T-helper 1 cell treated with Interleukin-12 subunit alpha and Interleukin-12 subunit beta and Interleukin-4 antibody, amounts not matched to agents 30 ng/mL and 1 ng/mL, for 36 hours (primary cell): Measurements from ENCODE around the gene ALDH6A1. TPM values are rescaled to one million over a fixed set of nuclear protein-coding genes. Genes with fewer than 3 reads are reported as not detected.
"Not testable (repeated sequence)": the region's sequence is repeated elsewhere in the genome, so short reads cannot be mapped to it uniquely, and the experiment has no call there.

ENCODE experiments used
- intact Hi-C: fragments of 100-400 bp; cut with micrococcal nuclease; formaldehyde crosslinking; loops from one replicate; pipeline ENCODE4 v1.15.1; 2024
- total RNA-seq: library from RNA; stranded (reverse); gene quantifications from 2 replicates; pipeline ENCODE4 v1.2.3, GENCODE V29; 2022

ALDH6A1 gene
- 10.8 and 11.8 TPM in 2 replicates for total RNA-seq

GRCh38 chr14:74084277-74085046 lies at the start of gene ALDH6A1, which contains the start of gene LIN52:
ALDH6A1 (minus strand) TSS chr14:74084453; CDS start chr14:74084394, 59 bp downstream.
LIN52 (plus strand) TSS chr14:74084956; CDS start chr14:74084975, 19 bp downstream.
- intact Hi-C loops: loop anchor here (1.0 to 5.0 kb wide), 18 partner anchors 65 to 1576 kb away; partner anchors contain the start of genes ABCD4, AREL1, BBOF1 and COQ6

- intact Hi-C loops: no loop called here
Measured at GRCh38 chr14:74127634-74128033, 43.4 kb upstream of the ALDH6A1 start.

GRCh38 chr14:74126315-74127013 lies 42.2 kb upstream of the ALDH6A1 start:
- intact Hi-C loops: loop anchor here (1.0 kb wide), 1 partner anchor 31 kb away; no protein-coding TSS in a partner anchor

- intact Hi-C loops: not testable (repeated sequence)
Measured at GRCh38 chr14:74125487-74125886, 41.2 kb upstream of the ALDH6A1 start.

GRCh38 chr14:74111395-74112216 lies 27.4 kb upstream of the ALDH6A1 start:
- intact Hi-C loops: loop anchor here (1.0 kb wide), 3 partner anchors 106 to 146 kb away; no protein-coding TSS in a partner anchor

GRCh38 chr14:74109369-74109768 lies 25.1 kb upstream of the ALDH6A1 start:
- intact Hi-C loops: no loop called here

GRCh38 chr14:74105381-74105780 lies 21.1 kb upstream of the ALDH6A1 start:
- intact Hi-C loops: no loop called here

- intact Hi-C loops: loop anchor here (5.0 kb wide), 1 partner anchor 623 kb away; the partner anchor contains the start of genes AREL1 and FCF1
Measured at GRCh38 chr14:74089251-74090020, 5.2 kb upstream of the ALDH6A1 start.

- intact Hi-C loops: loop anchor here (2.0 to 5.0 kb wide), 5 partner anchors 441 to 1575 kb away; partner anchors contain the start of genes AREL1, DNAL1, EIF2B2 and ERG28
Measured at GRCh38 chr14:74085828-74086227, 1.6 kb upstream of the ALDH6A1 start.

GRCh38 chr14:74085047-74085637 lies 889 bp upstream of the ALDH6A1 start:
- intact Hi-C loops: loop anchor here (2.0 to 5.0 kb wide), 5 partner anchors 440 to 1576 kb away; partner anchors contain the start of genes AREL1, DNAL1, EIF2B2 and ERG28

- intact Hi-C loops: loop anchor here (1.0 to 2.0 kb wide), 17 partner anchors 65 to 1577 kb away; partner anchors contain the start of genes ABCD4, BBOF1, COQ6 and DNAL1
Measured at GRCh38 chr14:74083784-74084276, 423 bp downstream of the ALDH6A1 start.

- intact Hi-C loops: no loop called here
Measured at GRCh38 chr14:74083161-74083560, 1.1 kb downstream of the ALDH6A1 start.

- intact Hi-C loops: no loop called here
Measured at GRCh38 chr14:74081491-74081890, 2.8 kb downstream of the ALDH6A1 start.

GRCh38 chr14:74080820-74081460 lies 3.3 kb downstream of the ALDH6A1 start:
- intact Hi-C loops: no loop called here

GRCh38 chr14:74077401-74077800 lies 6.9 kb downstream of the ALDH6A1 start:
- intact Hi-C loops: no loop called here

GRCh38 chr14:74065746-74066575 lies 18.3 kb downstream of the ALDH6A1 start:
- intact Hi-C loops: no loop called here

- intact Hi-C loops: no loop called here
Measured at GRCh38 chr14:74064883-74065282, 19.4 kb downstream of the ALDH6A1 start.

GRCh38 chr14:74064426-74064825 lies 19.8 kb downstream of the ALDH6A1 start:
- intact Hi-C loops: no loop called here
